ENCODE measurements around the gene GUCY2C.

GRCh38 chr12:14741153-14741552 is 44.8 kb upstream of the GUCY2C start:
- TF ChIP-seq EZH2 (IDR thresholded peaks at IDR 0.05; ENCODE audit: borderline replicate concordance, low read depth, low read length, severe bottlenecking) = no peak
- TF ChIP-seq CTCF (IDR thresholded peaks at IDR 0.05; ENCODE audit: borderline replicate concordance, extremely low read depth, low read length, poor library complexity, severe bottlenecking) = no peak
